Hypothalamus (tissue), 51 donors: ENCODE results near the gene CRLF1.
"Not testable (repeated sequence)": the region's sequence is repeated elsewhere in the genome, so short reads cannot be mapped to it uniquely, and the experiment has no call there.

Experiments used
- DNase-seq, 51 donors: peaks; one replicate each; lab custom pipeline; 2025; lab: John Stamatoyannopoulos, UW

Gene CRLF1

GRCh38 chr19:18611327-18612050 is 4.9 kb upstream of the CRLF1 start:
- no peak for DNase-seq

GRCh38 chr19:18610556-18611326 is 4.1 kb upstream of the CRLF1 start:
- DNase-seq: no peak

- DNase-seq: no peak
Measured at GRCh38 chr19:18610245-18610555, 3.6 kb upstream of the CRLF1 start.

GRCh38 chr19:18609717-18610051 is 3.1 kb upstream of the CRLF1 start:
- DNase-seq: no peak

GRCh38 chr19:18608805-18609716 is 2.5 kb upstream of the CRLF1 start:
- DNase-seq: no peak

GRCh38 chr19:18608102-18608804 is 1.7 kb upstream of the CRLF1 start:
- DNase-seq: no peak

- peak in 1 of 51 donors; percentile 14 for DNase-seq
Measured at GRCh38 chr19:18607226-18608101, 865 bp upstream of the CRLF1 start.

GRCh38 chr19:18605546-18606280 is 886 bp downstream of the CRLF1 start:
- no peak for DNase-seq

- DNase-seq: no peak
Measured at GRCh38 chr19:18605196-18605545, 1.4 kb downstream of the CRLF1 start.

- DNase-seq: no peak
Measured at GRCh38 chr19:18604820-18605159, 1.8 kb downstream of the CRLF1 start.

- no peak for DNase-seq
Measured at GRCh38 chr19:18603958-18604819, 2.4 kb downstream of the CRLF1 start.

GRCh38 chr19:18603255-18603957 is 3.2 kb downstream of the CRLF1 start:
- DNase-seq: no peak

- no peak for DNase-seq
Measured at GRCh38 chr19:18601875-18602274, 4.7 kb downstream of the CRLF1 start.

- not testable (repeated sequence) for DNase-seq
Measured at GRCh38 chr19:18600692-18601397, 5.8 kb downstream of the CRLF1 start.

GRCh38 chr19:18599485-18599884 is 7.1 kb downstream of the CRLF1 start:
- no peak for DNase-seq

- no peak for DNase-seq
Measured at GRCh38 chr19:18597809-18598660, 8.6 kb downstream of the CRLF1 start.
